HG03045 (cell line): Measurements from ENCODE around the gene GPLD1.
"Not testable (repeated sequence)": the region's sequence is repeated elsewhere in the genome, so short reads cannot be mapped to it uniquely, and the experiment has no call there.

ENCODE experiments used
- ATAC-seq: cut with Tn5 transposase; IDR thresholded peaks from one replicate; pipeline ENCODE4 v1.9.1; 2021; ENCODE audit warnings: mild to moderate bottlenecking, moderate library complexity; ENCODE audit not compliant: unreplicated experiment

Gene GPLD1, protein sequence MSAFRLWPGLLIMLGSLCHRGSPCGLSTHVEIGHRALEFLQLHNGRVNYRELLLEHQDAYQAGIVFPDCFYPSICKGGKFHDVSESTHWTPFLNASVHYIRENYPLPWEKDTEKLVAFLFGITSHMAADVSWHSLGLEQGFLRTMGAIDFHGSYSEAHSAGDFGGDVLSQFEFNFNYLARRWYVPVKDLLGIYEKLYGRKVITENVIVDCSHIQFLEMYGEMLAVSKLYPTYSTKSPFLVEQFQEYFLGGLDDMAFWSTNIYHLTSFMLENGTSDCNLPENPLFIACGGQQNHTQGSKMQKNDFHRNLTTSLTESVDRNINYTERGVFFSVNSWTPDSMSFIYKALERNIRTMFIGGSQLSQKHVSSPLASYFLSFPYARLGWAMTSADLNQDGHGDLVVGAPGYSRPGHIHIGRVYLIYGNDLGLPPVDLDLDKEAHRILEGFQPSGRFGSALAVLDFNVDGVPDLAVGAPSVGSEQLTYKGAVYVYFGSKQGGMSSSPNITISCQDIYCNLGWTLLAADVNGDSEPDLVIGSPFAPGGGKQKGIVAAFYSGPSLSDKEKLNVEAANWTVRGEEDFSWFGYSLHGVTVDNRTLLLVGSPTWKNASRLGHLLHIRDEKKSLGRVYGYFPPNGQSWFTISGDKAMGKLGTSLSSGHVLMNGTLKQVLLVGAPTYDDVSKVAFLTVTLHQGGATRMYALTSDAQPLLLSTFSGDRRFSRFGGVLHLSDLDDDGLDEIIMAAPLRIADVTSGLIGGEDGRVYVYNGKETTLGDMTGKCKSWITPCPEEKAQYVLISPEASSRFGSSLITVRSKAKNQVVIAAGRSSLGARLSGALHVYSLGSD

GRCh38 chr6:24489470-24489869 is at the start of gene GPLD1:
Gene GPLD1, minus strand, starts transcription at chr6:24489578. Its CDS starts 67 bp downstream, at chr6:24489511.
- ATAC-seq = no peak

GRCh38 chr6:24537771-24538385 is 48.5 kb upstream of the GPLD1 start:
- no peak for ATAC-seq

GRCh38 chr6:24537082-24537699 is 47.8 kb upstream of the GPLD1 start:
- no peak for ATAC-seq

GRCh38 chr6:24536466-24536865 is 47.1 kb upstream of the GPLD1 start:
- no peak for ATAC-seq

DNA sequence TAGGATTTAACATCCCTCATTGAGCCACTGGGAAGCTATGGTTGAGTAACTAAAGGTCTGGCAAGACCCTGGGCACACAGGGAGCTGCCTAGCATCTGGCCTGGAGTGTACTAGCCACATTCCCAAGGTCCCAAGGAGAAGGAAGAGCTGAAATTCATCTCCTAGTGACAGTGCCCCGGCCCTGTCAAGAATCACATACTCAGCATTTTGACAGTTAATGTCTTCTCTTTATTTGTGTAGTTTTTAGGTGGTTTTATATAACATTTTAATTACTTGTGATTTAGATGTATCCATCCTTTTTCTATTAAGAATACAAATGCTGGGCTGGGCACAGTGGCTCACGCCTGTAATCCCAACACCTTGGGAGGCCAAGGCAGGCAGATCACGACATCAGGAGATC is 45.8 kb upstream of the GPLD1 start:
- no peak for ATAC-seq

DNA sequence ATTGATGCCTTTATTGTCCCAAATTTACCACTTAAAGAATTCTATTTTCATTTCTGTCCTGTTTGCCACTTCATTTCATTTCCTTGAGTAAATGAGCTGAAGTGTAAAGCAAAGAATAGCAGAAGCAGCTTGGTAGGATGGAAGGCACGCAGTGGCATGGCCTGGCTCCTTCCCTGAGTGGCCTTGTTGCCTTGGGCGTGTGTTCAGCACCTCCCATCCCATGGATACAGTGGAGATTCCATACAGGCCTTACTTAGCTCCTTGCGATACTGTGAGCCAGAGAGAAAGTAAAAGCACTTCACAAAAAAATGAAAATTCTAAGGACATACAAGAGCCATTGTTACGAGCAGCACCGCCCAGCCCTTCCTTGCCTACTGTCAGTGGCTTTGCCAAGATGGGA is 45.0 kb upstream of the GPLD1 start:
- ATAC-seq = no peak

- ATAC-seq = no peak
Measured at GRCh38 chr6:24529985-24530384, 40.6 kb upstream of the GPLD1 start.

- no peak for ATAC-seq
Measured at GRCh38 chr6:24524805-24525204, 35.4 kb upstream of the GPLD1 start.

DNA sequence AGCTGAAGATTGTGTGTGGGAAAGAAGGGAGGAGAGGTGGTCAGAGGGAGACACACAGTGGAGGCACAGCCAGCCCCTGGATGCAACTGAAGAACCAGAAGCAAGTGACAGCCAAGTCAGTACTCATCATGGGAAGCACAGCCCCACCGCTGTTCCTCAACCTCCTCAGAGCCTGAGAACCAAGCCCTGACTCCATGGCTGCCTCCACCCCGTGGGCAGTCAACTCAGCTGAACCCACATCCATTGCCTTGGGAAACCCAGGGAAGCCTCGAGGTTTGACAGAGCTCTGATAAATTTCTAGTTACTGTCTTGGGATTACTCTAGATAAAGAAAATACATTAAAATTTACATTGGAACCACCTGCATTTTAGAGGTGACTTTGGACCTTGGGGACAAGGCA is 35.0 kb upstream of the GPLD1 start:
- no peak for ATAC-seq

DNA sequence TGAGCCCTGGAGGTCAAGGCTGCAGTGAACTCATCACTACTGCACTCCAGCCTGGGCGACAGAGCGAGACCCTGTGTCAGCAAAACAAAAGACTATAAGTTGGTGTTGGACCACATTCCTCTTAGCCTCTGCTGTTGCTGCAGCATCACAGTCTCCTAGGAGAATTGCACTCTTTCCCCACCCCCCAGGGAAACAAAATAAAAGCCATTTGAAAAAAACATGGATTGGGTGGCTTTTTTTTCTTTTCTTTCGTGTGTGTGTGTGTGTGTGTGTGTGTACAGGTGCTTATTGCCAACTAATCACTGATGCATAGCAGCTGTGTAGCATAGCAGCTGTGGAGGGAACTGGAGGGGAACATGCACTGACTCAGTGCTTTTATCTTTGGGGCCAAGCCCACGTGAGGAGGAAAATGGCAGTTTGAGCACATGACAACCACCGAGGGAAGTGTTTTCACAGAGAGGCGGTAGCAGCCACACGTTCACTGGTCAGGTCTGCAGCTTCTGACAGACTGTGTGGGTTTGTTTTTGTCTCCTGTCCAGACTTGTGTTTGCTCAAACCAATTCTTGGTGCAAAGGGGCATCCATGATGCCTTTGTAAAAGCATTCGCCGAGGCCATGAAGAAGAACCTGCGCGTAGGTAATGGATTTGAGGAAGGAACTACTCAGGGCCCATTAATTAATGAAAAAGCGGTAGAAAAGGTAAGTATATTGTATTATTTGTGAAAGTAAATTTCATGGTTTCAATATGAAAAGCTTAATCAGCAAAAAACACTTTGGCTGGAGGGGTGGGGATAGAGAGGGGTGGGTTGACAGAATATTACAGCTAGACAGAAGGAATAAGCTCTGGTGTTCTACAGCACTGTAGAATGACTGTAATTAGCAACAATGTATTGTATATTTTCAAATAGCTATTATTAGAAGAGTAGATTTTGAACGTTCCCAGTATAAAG is 33.1 kb upstream of the GPLD1 start:
- no peak for ATAC-seq

GRCh38 chr6:24520929-24521546 is 31.7 kb upstream of the GPLD1 start:
- ATAC-seq = no peak

- peak; percentile 68 for ATAC-seq
Measured at GRCh38 chr6:24517659-24518543, 28.5 kb upstream of the GPLD1 start.

GRCh38 chr6:24513602-24514001 is 24.2 kb upstream of the GPLD1 start:
- ATAC-seq = peak; percentile 51

- not testable (repeated sequence) for ATAC-seq
Measured at GRCh38 chr6:24511976-24512375, 22.6 kb upstream of the GPLD1 start.

DNA sequence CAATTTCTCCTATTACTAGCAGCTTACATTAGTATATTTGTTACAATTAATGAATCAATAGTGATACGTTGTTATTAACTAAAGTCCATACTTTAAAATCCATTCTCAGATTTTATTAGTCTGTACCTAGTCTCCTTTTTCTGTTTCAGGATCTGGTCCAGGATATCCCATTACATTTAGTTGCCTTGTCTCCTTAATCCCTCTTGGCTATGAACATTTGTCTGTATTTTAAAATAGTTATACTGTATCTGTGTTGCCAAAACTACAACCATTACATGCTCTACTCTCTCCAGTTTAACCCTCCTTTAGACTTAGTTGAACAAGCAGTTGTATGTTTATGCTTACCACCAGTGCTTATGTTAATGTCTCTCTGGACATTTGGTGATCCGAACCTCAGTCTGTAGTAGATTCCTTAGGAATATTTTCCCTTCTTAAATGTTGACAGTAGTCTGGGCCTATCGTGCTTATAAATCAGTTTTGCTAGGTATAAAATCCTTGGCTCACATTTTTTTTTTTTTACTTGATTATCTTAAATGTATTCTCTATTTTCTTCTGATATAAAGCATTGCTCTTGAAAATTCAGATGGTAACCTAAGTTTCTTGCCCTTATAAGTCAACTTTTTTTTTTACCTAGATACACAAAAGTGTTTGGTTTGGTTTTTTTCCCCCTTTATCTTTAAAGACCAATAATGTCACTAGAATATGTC is 17.6 kb upstream of the GPLD1 start:
- no peak for ATAC-seq

- ATAC-seq = no peak
Measured at GRCh38 chr6:24504649-24505586, 15.5 kb upstream of the GPLD1 start.

GRCh38 chr6:24504287-24504648 is 14.9 kb upstream of the GPLD1 start:
- ATAC-seq = no peak
